IgD-negative memory B cell (primary cell): ENCODE data around the gene RERE. TPM values are rescaled to one million over a fixed set of nuclear protein-coding genes. Genes with fewer than 3 reads are reported as not detected.
A peak's percentile ranks its signal among the peaks of the same experiment; 100 is the strongest.

Source experiments
- H3K27ac Mint-ChIP-seq, 3 donors: one replicate each; pipeline ENCODE4 v1.8.0; 2020 to 2022; ENCODE audit warnings: mild to moderate bottlenecking in 3 of 3, mixed read lengths in 3 of 3, moderate library complexity in 1 of 3
- H3K27me3 Mint-ChIP-seq: one replicate; pipeline ENCODE4 v1.8.0; 2021; ENCODE audit warnings: mixed read lengths
- H3K36me3 Mint-ChIP-seq: one replicate; pipeline ENCODE4 v1.8.0; 2020; ENCODE audit warnings: mild to moderate bottlenecking, mixed read lengths
- H3K4me1 Mint-ChIP-seq, 3 donors: one replicate each; pipeline ENCODE4 v1.8.0; 2020 to 2022; ENCODE audit warnings: mixed read lengths in 3 of 3, mild to moderate bottlenecking in 1 of 3
- H3K4me3 Mint-ChIP-seq, 4 donors: one replicate each; pipeline ENCODE4 v1.8.0; 2020 to 2022; ENCODE audit warnings: mild to moderate bottlenecking in 4 of 4, mixed read lengths in 4 of 4, moderate library complexity in 3 of 4
- H3K9me3 Mint-ChIP-seq, 3 donors: one replicate each; pipeline ENCODE4 v1.8.0; 2020 to 2021; ENCODE audit warnings: mixed read lengths in 3 of 3, mild to moderate bottlenecking in 1 of 3
- polyA plus RNA-seq: library from polyadenylated mRNA; unstranded; fragments of 300-500 nt; fragmentation: Illumina TruSeq; gene quantifications from one replicate; pipeline ENCODE4 v1.2.3, GENCODE V29; 2021

Gene RERE
- polyA plus RNA-seq, 1 donor from 2014 or later, result 24.9 TPM

DNA sequence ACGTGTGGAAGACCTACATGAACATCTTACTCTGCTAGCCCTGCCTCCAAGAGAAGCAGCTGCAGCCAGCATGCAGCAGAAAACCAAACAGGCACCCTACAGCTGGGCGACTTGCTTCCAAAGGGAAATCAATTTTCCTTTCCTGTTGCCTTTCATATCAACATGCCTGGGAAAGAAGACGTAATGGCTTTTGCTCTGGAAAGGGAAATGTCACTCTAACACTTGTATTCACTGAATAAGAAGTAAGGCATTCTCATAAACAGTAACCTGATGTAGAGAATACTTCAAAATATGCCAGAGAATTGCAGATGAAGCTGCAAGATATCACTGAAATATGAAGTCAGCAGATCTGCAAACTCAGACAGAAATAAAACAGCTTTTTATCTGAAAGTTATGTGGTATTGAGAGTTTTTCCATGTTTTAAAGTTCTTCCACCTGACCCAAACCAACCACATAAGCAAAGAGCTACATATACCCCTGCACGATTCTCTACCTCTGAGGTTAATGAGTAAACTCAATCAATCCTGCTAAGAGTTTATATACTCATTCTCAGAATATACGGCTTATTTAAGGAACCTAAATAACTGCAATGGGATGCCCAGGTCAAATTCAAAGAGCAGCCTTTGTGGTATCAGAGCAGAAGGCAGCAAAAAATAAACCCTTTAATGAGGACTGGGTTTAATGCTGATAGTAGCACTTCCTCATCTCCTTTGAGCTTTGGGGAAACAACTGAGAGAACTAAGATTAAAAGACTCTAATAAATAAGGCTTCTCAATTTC lies 150.9 kb downstream of the RERE start:
- Mint-ChIP-seq H3K9me3 (no peaks in the 10 kb centered on the region), H3K4me1 (peaks cover 37 to 50% (median 45%) of the 10 kb centered on the region in 3 donors), H3K27me3 (no peaks in the 10 kb centered on the region), H3K36me3 (no peaks in the 10 kb centered on the region), H3K4me3 (peak overlapping the region; percentile 32 to 82 (median 67)), H3K27ac (peak overlapping the region; percentile 19 to 73 (median 36))

DNA sequence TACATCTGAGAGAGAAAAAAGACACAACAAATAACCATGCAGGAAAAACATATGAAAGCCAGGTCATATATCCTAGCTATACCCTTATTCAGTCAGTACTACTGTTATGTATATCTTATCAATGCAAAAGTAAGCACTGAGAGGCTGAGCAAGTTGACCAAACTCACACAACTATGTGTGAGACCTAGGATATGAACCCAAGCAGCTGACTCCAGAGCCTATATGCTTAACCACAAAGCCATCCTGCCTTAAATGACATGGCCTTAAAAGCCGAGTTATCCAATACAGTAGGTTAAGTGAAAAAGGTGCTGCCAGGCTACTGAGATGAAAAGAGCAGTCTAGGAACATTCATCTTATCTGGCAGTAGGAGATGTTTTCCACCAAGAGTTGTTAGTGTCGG lies 151.6 kb downstream of the RERE start:
- Mint-ChIP-seq H3K4me3 (no peak overlapping the region), H3K27ac (peak overlapping the region in 2 of 3 donors; percentile 19 to 73), H3K36me3 (no peaks in the 10 kb centered on the region), H3K27me3 (no peaks in the 10 kb centered on the region), H3K4me1 (peaks cover 30 to 43% (median 40%) of the 10 kb centered on the region in 3 donors), H3K9me3 (no peaks in the 10 kb centered on the region)

DNA sequence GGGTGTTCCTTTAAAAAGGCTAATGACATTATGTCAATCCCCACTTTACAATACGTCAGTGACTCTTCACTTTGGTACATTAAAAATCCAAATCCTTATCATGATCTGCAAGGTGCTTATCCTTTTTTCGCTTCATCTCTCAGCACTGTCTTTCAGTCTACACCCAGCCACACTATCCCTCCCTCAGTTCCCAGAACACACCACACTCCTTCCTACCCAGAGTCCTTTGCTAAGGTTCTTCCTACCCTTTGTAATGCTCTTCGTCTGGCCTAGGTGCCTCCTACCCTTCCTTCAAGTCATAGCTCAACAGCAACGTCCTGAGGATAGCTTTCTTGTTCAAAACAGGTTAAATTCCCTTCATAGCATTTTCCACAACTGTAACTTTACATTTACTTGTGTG lies 152.6 kb downstream of the RERE start:
- H3K27me3 Mint-ChIP-seq, result no peaks in the 10 kb centered on the region
- H3K9me3 Mint-ChIP-seq, result no peaks in the 10 kb centered on the region
- H3K4me1 Mint-ChIP-seq, result peaks cover 20 to 34% (median 31%) of the 10 kb centered on the region in 3 donors
- no peak overlapping the region for H3K27ac Mint-ChIP-seq
- no peaks in the 10 kb centered on the region for H3K36me3 Mint-ChIP-seq
- no peak overlapping the region for H3K4me3 Mint-ChIP-seq

DNA sequence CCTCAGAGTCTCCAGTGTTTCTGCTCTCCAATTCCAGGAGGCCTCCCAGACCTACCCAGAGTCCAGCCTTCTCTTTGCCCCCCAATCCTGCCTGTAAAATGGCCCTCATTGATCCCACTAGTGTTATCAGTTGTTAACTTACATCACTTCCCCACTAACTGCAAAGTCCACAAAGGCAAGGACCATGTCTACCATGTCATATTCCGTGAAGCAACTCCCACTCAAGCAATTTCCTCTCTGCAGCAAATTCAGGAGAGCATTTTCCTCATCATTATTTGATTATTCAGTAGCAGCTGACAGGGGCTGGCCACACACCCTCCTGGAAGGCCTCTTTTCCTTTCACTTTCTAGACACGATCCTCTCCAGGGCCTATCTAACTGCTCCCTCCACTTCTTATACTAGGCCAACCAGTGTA lies 153.5 kb downstream of the RERE start:
- H3K36me3 Mint-ChIP-seq, result no peaks in the 10 kb centered on the region
- no peak overlapping the region for H3K27ac Mint-ChIP-seq
- H3K4me3 Mint-ChIP-seq, result no peak overlapping the region
- peaks cover 14 to 32% (median 26%) of the 10 kb centered on the region in 3 donors for H3K4me1 Mint-ChIP-seq
- no peaks in the 10 kb centered on the region for H3K9me3 Mint-ChIP-seq
- H3K27me3 Mint-ChIP-seq, result no peaks in the 10 kb centered on the region

DNA sequence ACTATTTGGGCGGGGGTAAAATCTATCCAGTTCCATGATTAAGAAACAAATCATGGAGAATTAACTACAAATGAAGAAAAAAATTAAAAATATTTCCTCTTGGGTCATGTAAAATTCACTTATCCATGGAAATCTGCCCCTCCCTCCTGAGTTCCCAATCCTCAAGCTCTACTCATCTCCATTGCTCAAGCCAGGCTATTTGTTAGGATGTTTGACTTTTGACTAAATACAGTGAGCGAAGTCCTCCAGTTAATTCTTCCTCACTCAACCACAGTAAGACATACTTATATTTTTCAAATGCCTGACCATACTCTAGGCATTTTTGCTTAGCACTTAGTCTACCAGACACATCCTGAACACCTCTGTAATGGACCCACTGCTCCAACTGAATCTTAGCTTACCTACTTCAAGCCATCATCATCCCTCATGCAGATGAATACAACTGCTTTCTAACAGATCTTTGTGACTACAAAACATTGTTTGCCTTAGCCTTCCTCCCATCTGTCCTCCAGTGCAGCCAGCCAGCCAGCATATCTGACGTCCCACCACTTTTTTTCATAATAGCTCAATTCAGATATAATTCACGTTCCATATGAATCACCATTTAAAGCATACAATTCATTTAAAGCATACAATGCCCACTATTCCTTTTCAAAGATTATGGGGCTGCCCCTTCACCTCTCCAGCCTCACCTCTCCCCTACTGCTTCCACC lies 154.2 kb downstream of the RERE start:
- H3K4me1 Mint-ChIP-seq, result peaks cover 14 to 32% (median 27%) of the 10 kb centered on the region in 3 donors
- H3K36me3 Mint-ChIP-seq, result no peaks in the 10 kb centered on the region
- H3K27ac Mint-ChIP-seq, result no peak overlapping the region
- H3K4me3 Mint-ChIP-seq, result no peak overlapping the region
- no peaks in the 10 kb centered on the region for H3K9me3 Mint-ChIP-seq
- no peaks in the 10 kb centered on the region for H3K27me3 Mint-ChIP-seq

DNA sequence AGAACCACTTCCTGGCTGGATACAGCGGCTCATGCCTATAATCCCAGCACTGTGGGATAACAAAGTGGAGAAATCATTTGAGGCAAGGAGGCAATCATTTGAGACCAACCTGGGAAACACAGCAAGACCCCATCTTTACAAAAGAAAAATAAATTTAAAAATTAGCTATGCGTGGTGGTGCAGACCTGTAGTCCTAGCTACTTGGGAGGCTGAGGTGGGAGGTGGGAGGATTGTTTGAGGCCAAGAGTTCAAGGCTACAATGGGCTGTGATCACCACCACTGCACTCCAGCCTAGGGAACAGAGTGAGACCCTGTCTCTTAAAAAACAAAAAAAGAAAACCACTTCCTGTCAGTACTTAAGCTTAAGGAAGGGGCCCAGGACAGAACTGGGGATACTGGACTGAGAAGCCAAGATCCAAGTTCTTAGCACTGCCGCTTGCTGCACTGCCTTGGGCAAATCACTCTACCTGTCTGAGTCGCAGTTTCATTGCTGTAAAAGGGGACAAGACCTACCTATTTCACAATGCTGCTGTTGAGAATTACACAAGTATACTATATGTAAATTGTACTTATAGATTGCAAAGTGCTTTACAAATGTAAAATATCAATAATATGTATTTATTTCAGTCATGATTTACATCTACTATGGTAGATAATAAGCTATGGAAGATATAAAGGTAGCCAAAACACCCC lies 154.9 kb downstream of the RERE start:
- peak overlapping the region in 1 of 3 donors; percentile 17 for H3K27ac Mint-ChIP-seq
- H3K27me3 Mint-ChIP-seq, result no peaks in the 10 kb centered on the region
- H3K9me3 Mint-ChIP-seq, result no peaks in the 10 kb centered on the region
- H3K36me3 Mint-ChIP-seq, result peaks cover 2% of the 10 kb centered on the region
- H3K4me3 Mint-ChIP-seq, result peak overlapping the region in 1 of 4 donors; percentile 73
- peaks cover 13 to 30% (median 26%) of the 10 kb centered on the region in 3 donors for H3K4me1 Mint-ChIP-seq

DNA sequence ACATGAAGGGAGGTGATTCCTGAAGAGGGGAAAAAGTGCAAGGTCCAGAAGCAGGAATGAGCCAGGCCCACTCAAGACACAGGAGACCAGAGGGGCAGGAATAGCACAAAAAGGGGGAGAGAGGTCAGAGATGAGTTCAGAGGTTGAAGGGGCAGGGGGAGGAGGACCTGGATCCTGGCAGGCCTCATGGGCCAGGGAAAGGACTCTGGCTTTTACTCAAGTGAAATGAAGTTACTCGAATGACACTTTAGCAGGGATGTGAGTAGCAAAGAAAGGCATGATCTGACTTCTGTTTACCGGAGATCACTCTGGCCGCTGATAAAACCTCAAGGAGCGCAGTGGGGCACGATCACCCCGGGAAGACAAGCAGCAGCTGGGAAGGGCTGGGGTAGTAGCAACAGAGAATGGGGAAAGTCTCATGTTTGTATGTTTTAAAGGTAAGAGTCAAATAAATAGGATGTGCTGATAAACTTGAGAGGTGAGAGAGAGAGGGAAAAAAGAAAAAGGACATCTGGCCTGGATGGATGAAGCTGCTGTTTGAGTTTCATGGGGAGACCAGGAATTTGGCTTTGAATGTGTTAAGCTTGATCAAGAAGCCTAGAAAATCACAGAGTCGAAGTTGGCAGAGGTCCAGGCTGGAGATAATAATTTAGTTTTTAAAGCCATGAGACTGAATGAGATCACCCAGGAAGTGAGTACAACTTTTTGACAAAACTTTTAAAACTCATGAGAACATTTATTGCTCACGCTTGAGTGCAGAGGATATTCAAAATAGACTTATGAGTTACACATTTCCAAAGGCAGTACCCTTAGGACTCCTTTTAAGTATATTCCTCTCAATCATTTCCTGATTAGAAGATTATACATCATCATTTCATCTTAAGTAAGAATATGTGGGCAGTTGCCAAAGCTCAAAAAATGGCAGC lies 156.0 kb downstream of the RERE start:
- H3K9me3 Mint-ChIP-seq, result no peaks in the 10 kb centered on the region
- H3K4me1 Mint-ChIP-seq, result peaks cover 13 to 23% (median 19%) of the 10 kb centered on the region in 3 donors
- no peak overlapping the region for H3K4me3 Mint-ChIP-seq
- no peaks in the 10 kb centered on the region for H3K27me3 Mint-ChIP-seq
- H3K27ac Mint-ChIP-seq, result no peak overlapping the region
- peaks cover 2% of the 10 kb centered on the region for H3K36me3 Mint-ChIP-seq

DNA sequence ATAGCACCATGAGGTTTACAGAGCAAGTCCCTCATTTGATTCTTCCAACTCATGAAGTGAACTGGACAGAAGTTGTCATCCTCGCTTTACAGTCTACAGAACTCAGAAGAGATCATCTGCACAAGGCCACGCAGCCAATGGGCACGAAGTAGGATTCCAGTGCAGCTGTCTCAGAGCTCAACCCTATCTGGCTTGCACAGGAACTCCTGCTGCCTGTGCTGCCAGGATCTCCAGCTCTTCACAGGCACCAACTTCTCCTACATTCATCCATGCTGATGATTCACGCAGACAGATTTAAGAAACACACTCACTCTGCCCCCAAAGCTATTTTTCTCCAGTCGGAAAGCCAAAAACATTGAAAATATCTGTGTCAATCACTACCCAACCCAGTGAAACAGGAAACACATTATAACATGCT lies 157.0 kb downstream of the RERE start:
- peaks cover 4% of the 10 kb centered on the region for H3K36me3 Mint-ChIP-seq
- no peaks in the 10 kb centered on the region for H3K27me3 Mint-ChIP-seq
- H3K27ac Mint-ChIP-seq, result no peak overlapping the region
- H3K9me3 Mint-ChIP-seq, result no peaks in the 10 kb centered on the region
- H3K4me1 Mint-ChIP-seq, result peaks cover 19 to 25% (median 24%) of the 10 kb centered on the region in 3 donors
- H3K4me3 Mint-ChIP-seq, result no peak overlapping the region

DNA sequence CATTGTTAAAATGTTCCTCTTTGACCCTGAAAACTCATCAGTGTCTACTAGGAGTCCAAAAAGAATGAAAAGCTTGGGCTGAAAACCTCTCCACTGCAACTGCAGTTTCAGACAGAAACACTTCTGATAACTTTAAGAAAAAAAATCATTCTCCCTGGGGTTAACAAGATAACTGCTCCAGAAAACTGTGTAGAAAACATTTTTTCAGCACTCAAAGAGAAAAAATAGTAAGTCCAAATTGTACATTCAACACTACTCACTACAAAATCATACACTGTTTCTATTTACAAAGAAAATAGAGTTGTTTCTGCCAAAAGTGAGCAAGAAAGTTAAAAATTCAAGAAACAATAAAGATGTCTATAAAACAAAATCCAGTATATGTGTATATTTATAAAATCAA lies 157.8 kb downstream of the RERE start:
- peaks cover 19 to 27% (median 24%) of the 10 kb centered on the region in 3 donors for H3K4me1 Mint-ChIP-seq

DNA sequence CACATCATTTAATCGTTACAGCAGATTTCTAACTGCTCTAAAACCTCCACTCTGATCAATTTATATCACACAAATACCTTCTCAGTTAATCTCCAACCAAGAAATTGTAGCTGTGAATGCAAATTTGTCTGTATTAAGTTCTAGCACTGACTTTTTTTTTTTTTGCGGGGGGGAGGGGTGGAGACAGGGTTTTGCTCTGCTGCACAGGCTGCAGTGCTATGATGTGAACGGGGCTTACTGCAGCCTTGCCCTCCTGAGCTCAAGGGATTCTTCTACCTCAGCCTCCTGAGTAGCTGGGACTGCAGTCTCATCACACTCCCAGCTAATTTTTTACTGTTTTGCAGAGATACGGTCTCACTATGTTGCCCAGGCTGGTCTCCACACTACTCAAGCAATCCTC lies 163.6 kb downstream of the RERE start:
- Mint-ChIP-seq H3K4me3 (peak overlapping the region; percentile 30 to 80 (median 74)), H3K27me3 (no peaks in the 10 kb centered on the region), H3K9me3 (no peaks in the 10 kb centered on the region), H3K36me3 (peaks cover 11% of the 10 kb centered on the region), H3K27ac (peak overlapping the region; percentile 39 to 89 (median 76)), H3K4me1 (peaks cover 34 to 51% (median 44%) of the 10 kb centered on the region in 3 donors)

More for the DNA sequence above, 157.8 kb downstream of the RERE start:
- Mint-ChIP-seq H3K4me3 (peak overlapping the region in 1 of 4 donors; percentile 61), H3K27me3 (no peaks in the 10 kb centered on the region), H3K9me3 (no peaks in the 10 kb centered on the region), H3K27ac (peak overlapping the region in 2 of 3 donors; percentile 2 to 59), H3K36me3 (peaks cover 6% of the 10 kb centered on the region)

DNA sequence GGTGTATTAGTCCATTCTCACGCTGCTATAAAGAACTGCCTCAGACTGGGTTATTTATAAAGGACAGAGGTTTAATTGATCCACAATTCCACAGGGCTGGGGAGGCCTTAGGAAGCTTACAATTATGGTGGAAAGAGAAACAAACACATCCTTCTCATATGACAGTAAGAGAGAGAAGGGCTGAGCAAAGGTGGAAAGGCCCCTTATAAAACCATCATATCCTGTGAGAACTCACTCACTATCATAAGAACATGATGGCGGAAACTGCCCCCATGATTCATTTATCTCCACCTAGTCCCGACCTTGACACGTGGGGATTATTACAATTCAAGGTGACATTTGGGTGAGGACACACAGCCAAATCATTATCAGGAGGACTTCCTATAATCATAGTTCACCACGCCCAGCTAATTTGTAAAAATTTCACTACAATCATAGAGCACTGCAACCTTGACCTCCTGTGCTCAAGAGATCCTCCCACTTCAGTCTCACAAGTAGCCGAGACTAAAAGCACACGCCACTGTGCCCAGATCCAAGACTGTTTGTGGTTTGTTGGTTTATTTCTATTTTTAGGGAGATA lies 164.9 kb downstream of the RERE start:
- Mint-ChIP-seq H3K4me3 (peak overlapping the region in 2 of 4 donors; percentile 79), H3K9me3 (no peaks in the 10 kb centered on the region), H3K4me1 (peaks cover 27 to 48% (median 35%) of the 10 kb centered on the region in 3 donors), H3K27me3 (no peaks in the 10 kb centered on the region), H3K36me3 (peaks cover 9% of the 10 kb centered on the region), H3K27ac (peak overlapping the region; percentile 6 to 83 (median 81))

DNA sequence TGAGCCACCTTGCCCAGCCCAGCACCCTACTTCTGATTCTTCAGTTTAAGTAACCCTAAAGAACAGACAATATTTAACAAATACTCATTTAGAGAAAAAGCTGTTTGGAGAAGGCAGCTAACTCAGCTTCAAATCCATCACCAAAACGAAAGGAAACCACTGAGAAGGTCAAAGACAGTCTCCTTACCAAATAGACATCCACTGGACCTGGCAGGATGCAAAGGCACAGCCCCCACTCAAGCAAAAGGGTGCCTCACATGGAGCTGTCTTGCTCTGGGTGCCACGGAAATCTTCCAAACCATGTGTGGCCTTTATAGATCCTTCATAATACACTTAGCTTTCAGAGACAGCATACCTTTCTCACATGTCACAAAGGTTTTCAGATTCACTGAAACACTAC lies 165.5 kb downstream of the RERE start:
- Mint-ChIP-seq H3K4me1 (peaks cover 32 to 54% (median 40%) of the 10 kb centered on the region in 3 donors), H3K27me3 (no peaks in the 10 kb centered on the region), H3K9me3 (no peaks in the 10 kb centered on the region), H3K36me3 (peaks cover 9% of the 10 kb centered on the region), H3K27ac (peak overlapping the region; percentile 6 to 83 (median 81)), H3K4me3 (peak overlapping the region in 2 of 4 donors; percentile 79)

DNA sequence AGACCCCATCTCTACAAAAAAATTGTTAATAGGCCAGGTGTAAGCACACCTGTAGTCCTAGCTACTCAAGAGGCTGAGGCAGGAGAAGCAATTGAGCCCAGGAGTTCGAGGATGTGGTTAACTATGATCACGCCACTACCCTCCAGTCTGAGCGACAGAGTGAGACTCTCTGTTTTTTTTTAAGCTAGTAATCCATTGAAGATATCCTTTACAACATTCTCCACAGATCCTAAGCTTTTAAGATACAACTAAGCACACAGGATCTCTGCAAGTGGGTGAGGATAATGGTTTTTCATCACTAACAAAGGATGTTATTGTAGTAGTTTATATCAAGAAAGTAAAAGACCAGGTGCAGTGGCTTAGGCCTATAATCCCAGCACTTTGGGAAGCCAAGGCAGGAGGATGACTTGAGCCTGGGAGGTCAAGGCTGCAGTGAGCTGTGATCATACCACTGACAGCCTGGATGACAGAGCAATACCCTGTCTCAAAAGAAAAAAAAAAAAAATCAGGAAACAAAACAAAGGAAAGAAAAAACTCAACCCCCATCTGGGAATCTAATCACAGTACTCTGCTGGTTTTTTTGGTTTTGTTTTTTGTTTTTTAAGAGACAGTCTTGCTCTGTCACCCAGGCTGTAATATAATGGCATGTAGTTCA lies 166.1 kb downstream of the RERE start:
- Mint-ChIP-seq H3K36me3 (peaks cover 9% of the 10 kb centered on the region), H3K27me3 (no peaks in the 10 kb centered on the region), H3K4me1 (peaks cover 32 to 57% (median 43%) of the 10 kb centered on the region in 3 donors), H3K9me3 (no peaks in the 10 kb centered on the region), H3K4me3 (peak overlapping the region in 2 of 4 donors; percentile 77 to 79), H3K27ac (peak overlapping the region in 2 of 3 donors; percentile 59 to 83)
